Prostate gland (tissue), 2 donors: ENCODE data around the gene MAML3. TPM values are rescaled to one million over a fixed set of nuclear protein-coding genes. Genes with fewer than 3 reads are reported as not detected.

Source experiments
- DNase-seq: peaks from one replicate; pipeline ENCODE4 v3.0.0-alpha.2; 2019; ENCODE audit warnings: low spot score
- H3K27ac ChIP-seq, 2 donors: fragments of 200-600 bp; sonication (generic); 2 replicates each; pipeline ENCODE4 v1.5.1; 2017 to 2019
- H3K27me3 ChIP-seq: fragments of 200-600 bp; sonication (generic); replicated peaks from 2 replicates; pipeline ENCODE4 v1.5.1; 2019; ENCODE audit not compliant: insufficient read depth
- H3K36me3 ChIP-seq, 2 donors: fragments of 200-600 bp; sonication (generic); 1 replicate in 1 of 2; 2 replicates in 1 of 2; pipeline versions ENCODE4 v1.5.1 to v1.8.1; 2017 to 2019
- H3K4me1 ChIP-seq: fragments of 200-600 bp; sonication (generic); replicated peaks from 2 replicates; pipeline ENCODE4 v1.5.1; 2019
- H3K4me3 ChIP-seq, 2 donors: fragments of 200-600 bp; sonication (generic); 2 replicates each; pipeline ENCODE4 v1.5.1; 2017 to 2019
- H3K9me3 ChIP-seq: fragments of 200-600 bp; sonication (generic); 2 replicates; pipeline ENCODE4 v1.5.1; 2017
- CTCF ChIP-seq, 4 experiments: fragments of 200-600 bp in 2 of 4; fragments of 450-650 bp in 2 of 4; sonication (generic) in 2 of 4; IDR thresholded peaks; 1 replicate in 3 of 4; 2 replicates in 1 of 4; pipeline ENCODE4 v1.5.1; 2016 to 2019; ENCODE audit warnings: antibody characterized with exemption in 4 of 4, mild to moderate bottlenecking in 2 of 4, moderate library complexity in 2 of 4
- POLR2A ChIP-seq: fragments of 450-650 bp; IDR thresholded peaks from one replicate; pipeline ENCODE4 v1.6.1; 2016; ENCODE audit warnings: antibody characterized with exemption, mild to moderate bottlenecking
- POLR2AphosphoS5 ChIP-seq: sonication (generic); formaldehyde crosslinking; IDR thresholded peaks from one replicate; pipeline ENCODE4 v1.6.1; 2017; ENCODE audit warnings: antibody characterized with exemption
- WGBS: methylation state at CpG from one replicate; pipeline ENCODE4 v1.1.5; 2018; 5-methylcytosine and 5-hydroxymethylcytosine counted together
- intact Hi-C: fragments of 100-400 bp; cut with DNase I; formaldehyde crosslinking; loops from one replicate; pipeline ENCODE4 v1.14.2; 2022
- total RNA-seq, 2 donors: library from RNA; depleted of rRNA; stranded (reverse); fragments of >200 nt; gene quantifications; one replicate each; pipeline ENCODE4 v1.1.0, GENCODE V29; 2016

The MAML3 gene
- total RNA-seq, 2 donors from 2014 or later, result 15.0 to 30.6 TPM

- H3K4me1 ChIP-seq, result peaks cover 11% of the 10 kb centered on the region
- no peaks in the 10 kb centered on the region for H3K36me3 ChIP-seq
- H3K4me3 ChIP-seq, result no peak overlapping the region
- 58% methylated on average over 1 of the region's 1 CpG for WGBS
- no peaks in the 10 kb centered on the region for H3K9me3 ChIP-seq
- no peak for TF ChIP-seq POLR2AphosphoS5
- no peaks in the 10 kb centered on the region for H3K27me3 ChIP-seq
- intact Hi-C loops, result loop anchor here (5.0 kb wide), 1 partner anchor 73 kb away; no protein-coding TSS in a partner anchor
- DNase-seq, result no peak
- H3K27ac ChIP-seq, result no peak overlapping the region
Observed at GRCh38 chr4:139744232-139744631, 409.8 kb downstream of the MAML3 start.

GRCh38 chr4:139743027-139743426 is 411.0 kb downstream of the MAML3 start:
- no peak overlapping the region for H3K4me3 ChIP-seq
- no peak for DNase-seq
- TF ChIP-seq CTCF (IDR thresholded peaks at IDR 0.05) (no peak), POLR2A (no peak), POLR2AphosphoS5 (no peak)
- no peaks in the 10 kb centered on the region for H3K36me3 ChIP-seq
- H3K9me3 ChIP-seq, result no peaks in the 10 kb centered on the region
- H3K27ac ChIP-seq, result no peak overlapping the region
- intact Hi-C loops, result loop anchor here (5.0 kb wide), 1 partner anchor 74 kb away; no protein-coding TSS in a partner anchor
- peaks cover 11% of the 10 kb centered on the region for H3K4me1 ChIP-seq
- H3K27me3 ChIP-seq, result no peaks in the 10 kb centered on the region
- WGBS, result 70% methylated on average over 5 of the region's 5 CpGs

- no peaks in the 10 kb centered on the region for H3K9me3 ChIP-seq
- no peaks in the 10 kb centered on the region for H3K36me3 ChIP-seq
- H3K27me3 ChIP-seq, result no peaks in the 10 kb centered on the region
- intact Hi-C loops, result loop anchor here (5.0 kb wide), 1 partner anchor 77 kb away; no protein-coding TSS in a partner anchor
- peak overlapping the region; percentile 80 to 87 for H3K27ac ChIP-seq
- H3K4me3 ChIP-seq, result no peak overlapping the region
- peak; percentile 87 for DNase-seq
- H3K4me1 ChIP-seq, result peaks cover 11% of the 10 kb centered on the region
- 15% methylated on average over 10 of the region's 10 CpGs for WGBS
- TF ChIP-seq POLR2AphosphoS5 (peak; percentile 92), POLR2A (no peak), CTCF (IDR thresholded peaks at IDR 0.05) (peak in 3 of 4 experiments; percentile 30 to 62 (median 44))
Observed at GRCh38 chr4:139740531-139741041, 413.4 kb downstream of the MAML3 start.

- H3K4me1 ChIP-seq, result peaks cover 11% of the 10 kb centered on the region
- TF ChIP-seq CTCF (IDR thresholded peaks at IDR 0.05), result no peak
- TF ChIP-seq POLR2AphosphoS5, result no peak
- no peak for TF ChIP-seq POLR2A
- H3K27me3 ChIP-seq, result no peaks in the 10 kb centered on the region
- H3K36me3 ChIP-seq, result no peaks in the 10 kb centered on the region
- 35% methylated on average over 5 of the region's 5 CpGs for WGBS
- H3K4me3 ChIP-seq, result no peak overlapping the region
- intact Hi-C loops, result loop anchor here (5.0 kb wide), 1 partner anchor 77 kb away; no protein-coding TSS in a partner anchor
- no peaks in the 10 kb centered on the region for H3K9me3 ChIP-seq
- peak; percentile 29 for DNase-seq
- peak overlapping the region; percentile 80 to 87 for H3K27ac ChIP-seq
Observed at GRCh38 chr4:139740121-139740520, 413.9 kb downstream of the MAML3 start.

- H3K4me1 ChIP-seq, result peaks cover 11% of the 10 kb centered on the region
- no peaks in the 10 kb centered on the region for H3K36me3 ChIP-seq
- H3K27me3 ChIP-seq, result no peaks in the 10 kb centered on the region
- H3K9me3 ChIP-seq, result no peaks in the 10 kb centered on the region
- 96% methylated on average over 2 of the region's 2 CpGs for WGBS
- intact Hi-C loops, result loop anchor here (5.0 to 10.0 kb wide), 3 partner anchors 158 to 588 kb away; no protein-coding TSS in a partner anchor
- no peak for TF ChIP-seq POLR2A
- no peak for TF ChIP-seq CTCF (IDR thresholded peaks at IDR 0.05)
- no peak for TF ChIP-seq POLR2AphosphoS5
- no peak for DNase-seq
- no peak overlapping the region for H3K27ac ChIP-seq
- H3K4me3 ChIP-seq, result no peak overlapping the region
Observed at GRCh38 chr4:139738846-139739613, 415.0 kb downstream of the MAML3 start.
